NCI-H510A (cell line): ENCODE results near the gene WNK1.
"Not testable (repeated sequence)": the region's sequence is repeated elsewhere in the genome, so short reads cannot be mapped to it uniquely, and the experiment has no call there.

Experiments used
- DNase-seq: peaks from one replicate; lab custom pipeline; 2025; lab: John Stamatoyannopoulos, UW

WNK1 gene

DNA sequence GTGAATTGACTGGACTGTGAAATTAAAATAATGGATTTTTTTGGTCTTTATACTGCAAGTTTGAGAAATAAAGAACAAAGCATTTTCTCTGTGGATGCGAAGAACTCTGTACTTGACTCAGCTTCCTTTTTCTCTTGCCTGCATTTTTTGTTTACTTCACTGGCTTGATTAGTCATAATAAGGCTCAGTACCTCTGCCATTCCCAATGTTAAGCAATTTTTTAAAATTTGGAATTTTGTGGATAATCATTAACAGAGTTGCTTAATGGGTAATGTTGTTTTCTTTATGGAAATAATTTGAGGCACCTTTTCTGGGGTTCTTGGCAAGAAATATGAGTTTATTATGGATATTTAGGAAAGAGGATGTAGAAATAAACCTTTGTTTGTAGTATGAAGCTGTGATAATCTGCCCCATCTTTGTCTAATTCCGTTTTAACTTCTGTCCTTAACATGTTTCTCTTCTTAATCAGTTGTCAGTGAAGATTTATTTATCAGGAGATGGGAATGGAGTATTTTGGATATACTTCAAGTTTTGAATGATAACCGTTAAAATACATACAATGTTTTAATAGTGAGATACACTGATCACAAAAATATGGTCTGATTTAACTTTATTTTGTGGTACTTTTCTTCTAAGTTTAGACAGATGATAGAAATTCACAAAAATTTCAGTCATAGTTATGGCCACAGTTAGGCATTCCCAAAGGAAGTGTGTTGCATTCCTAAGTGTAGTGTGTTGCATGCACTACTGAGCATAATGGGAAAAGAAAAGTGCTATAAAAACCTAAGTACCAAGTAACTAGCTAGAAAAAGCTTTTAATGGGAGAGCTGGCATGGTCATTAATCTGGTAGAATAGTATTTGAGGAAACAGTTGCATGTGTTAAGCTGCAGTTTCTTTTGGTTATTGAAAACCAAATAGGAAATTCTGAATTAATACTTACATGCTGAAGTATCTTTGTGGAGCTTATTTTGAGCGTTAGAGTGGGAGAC is 27.7 kb downstream of the WNK1 start:
- DNase-seq = no peak

DNA sequence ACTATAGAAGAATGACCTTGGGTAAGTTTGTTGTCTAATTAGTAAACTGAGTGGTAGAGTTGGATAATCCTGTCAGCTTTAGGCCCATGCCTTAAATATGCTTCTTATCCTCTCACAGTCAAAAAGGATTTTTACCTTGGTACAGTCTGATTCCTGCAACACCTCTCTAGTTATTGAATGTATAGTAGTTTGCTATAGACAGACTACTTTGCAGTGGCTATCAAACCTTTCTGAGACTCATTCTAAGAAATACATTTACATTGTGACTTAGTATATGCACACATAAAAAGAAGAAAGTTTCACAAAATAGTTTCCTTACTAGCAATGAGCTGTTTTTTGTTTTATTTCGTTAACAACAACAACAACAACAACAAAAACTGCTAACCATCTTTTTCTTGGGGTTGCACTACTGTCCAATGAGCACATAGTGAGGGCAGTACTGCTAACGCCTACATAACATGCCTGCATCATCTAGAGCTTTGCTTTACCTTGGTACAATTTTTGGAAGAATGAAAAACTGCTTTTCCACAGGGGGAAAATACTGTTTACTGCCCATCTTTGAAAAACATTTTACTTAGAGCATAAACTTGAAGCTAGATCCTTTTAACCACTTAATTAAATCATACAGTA is 28.5 kb downstream of the WNK1 start:
- DNase-seq = no peak

GRCh38 chr12:785706-786105 is 33.3 kb downstream of the WNK1 start:
- no peak for DNase-seq

- no peak for DNase-seq
These were observed 35.9 kb downstream of the WNK1 start for GRCh38 chr12:788288-788687.

- DNase-seq = not testable (repeated sequence)
These were observed 36.4 kb downstream of the WNK1 start for GRCh38 chr12:788762-789161.

GRCh38 chr12:789852-790563 is 37.6 kb downstream of the WNK1 start:
- DNase-seq = no peak

DNA sequence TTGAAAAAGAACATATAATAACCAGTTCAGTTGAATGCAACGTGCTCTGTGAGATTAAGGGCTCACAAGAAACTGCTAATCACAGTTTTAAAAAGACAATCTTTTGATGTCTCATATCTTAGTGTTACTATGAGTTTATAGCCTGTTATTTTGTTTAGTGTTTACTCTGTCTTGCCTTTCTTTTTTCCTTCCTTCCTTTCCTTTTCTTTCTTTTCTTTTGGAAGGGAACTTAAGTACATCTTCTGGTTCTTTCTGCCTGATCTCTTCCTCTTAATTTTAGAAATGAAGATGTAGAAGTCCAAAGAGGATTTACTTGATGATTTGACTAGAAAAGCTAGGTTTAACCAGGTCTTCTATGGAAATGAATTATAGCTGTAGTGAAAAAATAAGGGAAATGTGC is 38.2 kb downstream of the WNK1 start:
- DNase-seq = no peak

GRCh38 chr12:793037-793436 is 40.7 kb downstream of the WNK1 start:
- DNase-seq = no peak

DNA sequence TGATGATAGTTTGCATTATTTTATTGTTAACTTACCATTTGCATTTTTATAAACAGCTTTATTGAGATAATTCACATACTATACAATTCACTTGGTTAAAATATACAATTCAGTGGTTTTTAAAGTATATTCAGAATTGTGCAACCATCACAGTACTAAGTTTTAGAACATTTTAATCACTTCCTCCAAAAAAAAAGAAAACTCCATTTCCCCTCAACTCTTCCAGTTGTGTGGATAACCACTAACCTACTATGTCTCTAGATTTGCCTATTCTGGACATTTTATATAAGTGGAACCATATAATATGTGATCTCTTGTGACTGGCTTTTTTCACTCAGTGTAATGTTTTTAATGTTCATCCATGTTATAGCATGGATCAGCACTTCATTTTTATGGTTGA is 41.3 kb downstream of the WNK1 start:
- no peak for DNase-seq

DNA sequence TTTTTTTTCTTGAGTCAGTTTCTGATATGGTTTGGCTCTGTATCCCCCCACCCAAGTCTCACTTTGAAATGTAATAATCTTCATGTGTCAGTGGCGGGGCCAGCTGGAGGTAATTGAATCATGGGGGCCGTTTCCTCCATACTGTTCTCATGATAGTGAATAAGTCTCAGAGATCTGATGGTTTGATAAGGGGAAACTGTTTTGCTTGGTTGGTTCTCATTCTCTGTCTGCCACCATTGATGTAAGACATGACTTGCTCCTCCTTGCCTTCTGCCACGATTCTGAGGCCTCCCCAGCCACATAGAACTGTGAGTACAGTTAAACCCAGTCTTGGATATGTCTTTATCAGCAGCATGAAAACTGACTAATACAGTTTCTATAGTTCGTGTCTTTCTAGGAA is 42.9 kb downstream of the WNK1 start:
- no peak for DNase-seq

DNA sequence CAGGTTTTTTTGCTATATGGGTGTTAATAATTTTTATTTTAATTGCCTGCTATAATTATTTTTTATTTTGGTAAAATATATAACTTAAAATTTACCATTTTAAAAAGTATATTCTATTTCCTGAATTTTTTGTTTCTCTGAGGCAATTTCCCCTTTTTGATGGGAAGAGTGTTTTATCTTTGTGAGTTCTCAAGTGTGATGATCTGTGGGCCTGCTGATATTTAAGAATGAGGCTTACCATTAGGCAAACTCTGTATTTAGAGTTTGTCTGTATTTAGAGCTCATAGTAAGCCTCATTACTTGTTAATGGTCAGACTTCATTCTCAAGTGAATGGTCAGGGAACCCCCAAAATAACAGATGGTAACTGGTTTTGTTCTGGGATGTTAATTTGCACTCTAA is 48.0 kb downstream of the WNK1 start:
- no peak for DNase-seq

DNA sequence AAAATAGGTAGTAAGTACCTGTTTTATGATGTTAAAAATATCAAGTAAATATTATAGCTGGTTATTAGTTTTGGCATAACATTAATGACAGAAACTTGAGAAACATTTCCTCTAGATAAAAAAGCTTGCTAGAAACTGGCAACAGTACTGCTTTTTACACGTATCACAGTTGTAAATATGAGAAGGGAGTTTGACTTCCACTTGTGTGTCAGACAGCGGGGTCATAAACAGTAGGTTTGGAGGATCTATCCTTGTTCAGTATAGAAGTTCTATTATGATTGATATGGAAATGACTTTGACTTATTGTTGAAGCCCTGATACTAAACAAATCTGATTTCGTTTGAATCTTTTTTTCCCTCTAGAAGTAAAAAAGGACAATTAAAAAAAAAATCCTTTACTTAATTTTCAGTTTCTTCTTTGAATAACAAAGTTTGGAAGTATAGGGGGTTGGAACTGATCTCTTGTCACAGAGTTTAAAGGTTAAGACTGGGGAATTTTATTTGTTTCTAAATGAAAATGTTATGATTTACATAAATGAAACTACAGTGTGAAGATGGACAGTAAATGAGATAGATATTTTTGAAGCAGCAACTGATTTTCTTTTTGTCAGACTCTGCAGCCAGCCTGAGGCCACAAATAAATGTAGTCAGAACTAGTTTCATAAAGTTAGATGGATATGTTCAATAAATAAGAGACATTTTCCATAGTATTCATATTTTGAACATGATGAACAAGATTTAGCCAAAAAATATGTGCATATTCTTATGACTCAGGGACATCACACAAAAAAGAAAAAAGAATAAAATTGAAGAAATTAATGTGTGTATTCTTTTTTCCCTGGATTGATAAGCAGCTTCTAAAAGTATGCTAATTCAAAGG is 50.1 kb downstream of the WNK1 start:
- DNase-seq = no peak

GRCh38 chr12:805022-805632 is 52.7 kb downstream of the WNK1 start:
- DNase-seq = no peak

GRCh38 chr12:806200-806791 is 53.9 kb downstream of the WNK1 start:
- no peak for DNase-seq

GRCh38 chr12:807041-807735 is 54.8 kb downstream of the WNK1 start:
- DNase-seq = no peak

GRCh38 chr12:810116-810515 is 57.7 kb downstream of the WNK1 start:
- DNase-seq = no peak

- no peak for DNase-seq
These were observed 58.5 kb downstream of the WNK1 start for GRCh38 chr12:810671-811415.

DNA sequence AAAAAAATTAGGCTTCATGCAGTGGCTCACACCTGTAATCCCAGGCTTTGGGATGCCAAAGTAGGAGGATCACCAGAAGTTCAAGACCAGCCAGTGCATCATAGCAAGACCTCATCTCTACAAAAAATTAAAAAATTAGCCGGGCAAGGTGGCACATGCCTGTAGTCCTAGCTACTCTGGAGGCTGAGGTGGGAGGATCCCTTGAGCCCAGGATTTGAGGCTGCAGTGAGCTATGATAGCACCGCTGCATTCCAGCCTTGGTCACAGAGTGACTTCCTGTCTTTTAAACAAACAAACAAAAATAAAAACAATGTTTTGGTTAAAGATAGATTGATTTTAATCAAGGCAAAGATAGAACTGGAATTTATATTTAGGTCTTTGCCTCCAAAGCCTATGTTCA is 60.6 kb downstream of the WNK1 start:
- no peak for DNase-seq

DNA sequence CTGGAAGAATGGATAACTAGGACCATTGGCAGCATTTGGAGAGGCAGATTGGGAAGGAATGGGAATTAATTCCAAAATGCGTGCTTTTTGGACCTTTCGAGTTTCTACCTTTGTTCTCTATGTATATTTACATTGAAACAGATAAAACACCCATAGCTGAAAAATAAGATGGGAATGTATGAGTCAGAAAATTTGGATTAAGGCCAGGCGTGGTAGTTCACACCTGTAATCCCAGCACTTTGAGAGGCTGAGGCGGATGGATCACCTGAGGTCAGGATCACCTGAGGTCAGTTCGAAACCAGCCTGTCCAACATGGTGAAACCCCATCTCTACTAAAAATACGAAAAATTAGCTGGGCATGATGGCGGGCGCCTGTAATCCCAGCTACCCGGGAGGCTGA is 65.1 kb downstream of the WNK1 start:
- not testable (repeated sequence) for DNase-seq
